HEK293 (cell line): Measurements from ENCODE around the gene VSTM2B.

Experiments
- BCL11A ChIP-seq: fragments of 450-650 bp; formaldehyde crosslinking; IDR thresholded peaks from 2 replicates; pipeline ENCODE4 v1.5.1; 2016; ENCODE audit warnings: low read depth, missing biosample characterization, missing genetic modification characterization
- GLIS1 ChIP-seq: fragments of 450-650 bp; formaldehyde crosslinking; IDR thresholded peaks from 2 replicates; pipeline ENCODE4 v1.5.1; 2016; ENCODE audit warnings: missing biosample characterization, missing genetic modification characterization
- MYNN ChIP-seq: fragments of 450-650 bp; formaldehyde crosslinking; IDR thresholded peaks from 2 replicates; pipeline ENCODE4 v1.5.1; 2016; ENCODE audit warnings: missing biosample characterization, missing genetic modification characterization, borderline replicate concordance
- OSR2 ChIP-seq: fragments of 450-650 bp; formaldehyde crosslinking; IDR thresholded peaks from 2 replicates; pipeline ENCODE4 v1.5.1; 2016; ENCODE audit warnings: missing biosample characterization, missing genetic modification characterization
- PRDM10 ChIP-seq: fragments of 450-650 bp; formaldehyde crosslinking; IDR thresholded peaks from 2 replicates; pipeline ENCODE4 v1.5.1; 2016; ENCODE audit warnings: missing biosample characterization, missing genetic modification characterization
- SP2 ChIP-seq: fragments of 450-650 bp; formaldehyde crosslinking; IDR thresholded peaks from 2 replicates; pipeline ENCODE4 v1.5.1; 2016; ENCODE audit warnings: missing biosample characterization, missing genetic modification characterization
- SP3 ChIP-seq: fragments of 450-650 bp; formaldehyde crosslinking; IDR thresholded peaks from 2 replicates; pipeline ENCODE4 v1.5.1; 2016; ENCODE audit warnings: missing biosample characterization, missing genetic modification characterization
- SP7 ChIP-seq: fragments of 450-650 bp; formaldehyde crosslinking; IDR thresholded peaks from 2 replicates; pipeline ENCODE4 v1.5.1; 2016; ENCODE audit warnings: missing biosample characterization, missing genetic modification characterization
- ZBTB7A ChIP-seq: fragments of 450-650 bp; formaldehyde crosslinking; IDR thresholded peaks from 2 replicates; pipeline ENCODE4 v1.5.1; 2016; ENCODE audit warnings: low read depth, missing biosample characterization, missing genetic modification characterization
- ZFP3 ChIP-seq: fragments of 450-650 bp; formaldehyde crosslinking; IDR thresholded peaks from 2 replicates; pipeline ENCODE4 v1.5.1; 2016; ENCODE audit warnings: low read depth, missing biosample characterization, missing genetic modification characterization
- ZFP69B ChIP-seq: fragments of 450-650 bp; formaldehyde crosslinking; IDR thresholded peaks from 2 replicates; pipeline ENCODE4 v1.5.1; 2016; ENCODE audit warnings: missing biosample characterization, missing genetic modification characterization
- ZIC2 ChIP-seq: fragments of 450-650 bp; formaldehyde crosslinking; IDR thresholded peaks from 2 replicates; pipeline ENCODE4 v1.5.1; 2016; ENCODE audit warnings: missing biosample characterization, missing genetic modification characterization
- ZNF10 ChIP-seq: fragments of 450-650 bp; formaldehyde crosslinking; IDR thresholded peaks from 2 replicates; pipeline ENCODE4 v1.5.1; 2017; ENCODE audit warnings: missing biosample characterization, missing genetic modification characterization
- ZNF148 ChIP-seq: fragments of 450-650 bp; formaldehyde crosslinking; IDR thresholded peaks from 2 replicates; pipeline ENCODE4 v1.5.0; 2017; ENCODE audit warnings: missing biosample characterization, missing genetic modification characterization, borderline replicate concordance
- ZNF157 ChIP-seq: fragments of 450-650 bp; formaldehyde crosslinking; IDR thresholded peaks from 2 replicates; pipeline ENCODE4 v1.5.1; 2016; ENCODE audit warnings: missing biosample characterization, missing genetic modification characterization
- ZNF175 ChIP-seq: fragments of 450-650 bp; formaldehyde crosslinking; IDR thresholded peaks from 2 replicates; pipeline ENCODE4 v1.5.1; 2016; ENCODE audit warnings: missing biosample characterization, missing genetic modification characterization
- ZNF202 ChIP-seq: fragments of 450-650 bp; formaldehyde crosslinking; IDR thresholded peaks from 2 replicates; pipeline ENCODE4 v1.5.1; 2016; ENCODE audit warnings: missing biosample characterization, missing genetic modification characterization, borderline replicate concordance
- ZNF239 ChIP-seq: fragments of 450-650 bp; formaldehyde crosslinking; IDR thresholded peaks from 2 replicates; pipeline ENCODE4 v1.5.1; 2016; ENCODE audit warnings: missing biosample characterization, missing genetic modification characterization
- ZNF24 ChIP-seq: fragments of 450-650 bp; formaldehyde crosslinking; IDR thresholded peaks from 2 replicates; pipeline ENCODE4 v1.5.1; 2016; ENCODE audit warnings: missing biosample characterization, missing genetic modification characterization
- ZNF391 ChIP-seq: fragments of 450-650 bp; formaldehyde crosslinking; IDR thresholded peaks from 2 replicates; pipeline ENCODE4 v1.5.1; 2016; ENCODE audit warnings: low read depth, missing biosample characterization, missing genetic modification characterization, borderline replicate concordance
- ZNF488 ChIP-seq: fragments of 450-650 bp; formaldehyde crosslinking; IDR thresholded peaks from 2 replicates; pipeline ENCODE4 v1.5.1; 2016; ENCODE audit warnings: missing biosample characterization, missing genetic modification characterization
- ZNF549 ChIP-seq: fragments of 450-650 bp; IDR thresholded peaks from 2 replicates; pipeline ENCODE4 v1.5.1; 2018; ENCODE audit warnings: missing biosample characterization, missing genetic modification characterization, mild to moderate bottlenecking, inconsistent platforms, moderate library complexity
- ZNF558 ChIP-seq: fragments of 450-650 bp; formaldehyde crosslinking; IDR thresholded peaks from 2 replicates; pipeline ENCODE4 v1.5.1; 2016; ENCODE audit warnings: missing biosample characterization, missing genetic modification characterization
- ZNF561 ChIP-seq: fragments of 450-650 bp; IDR thresholded peaks from 2 replicates; pipeline ENCODE4 v1.5.1; 2018; ENCODE audit warnings: missing biosample characterization, missing genetic modification characterization, borderline replicate concordance
- ZNF571 ChIP-seq: fragments of 450-650 bp; formaldehyde crosslinking; IDR thresholded peaks from 2 replicates; pipeline ENCODE4 v1.5.0; 2017; ENCODE audit warnings: missing biosample characterization, missing genetic modification characterization
- ZNF580 ChIP-seq: fragments of 450-650 bp; formaldehyde crosslinking; IDR thresholded peaks from 2 replicates; pipeline ENCODE4 v1.5.1; 2016; ENCODE audit warnings: missing biosample characterization, missing genetic modification characterization
- ZNF610 ChIP-seq: fragments of 450-650 bp; formaldehyde crosslinking; IDR thresholded peaks from 2 replicates; pipeline ENCODE4 v1.5.1; 2016; ENCODE audit warnings: missing biosample characterization, missing genetic modification characterization, borderline replicate concordance
- ZNF626 ChIP-seq: fragments of 450-650 bp; sonication (Bioruptor Pico); formaldehyde crosslinking; IDR thresholded peaks from 2 replicates; pipeline ENCODE4 v1.5.1; 2018; ENCODE audit warnings: missing biosample characterization, missing genetic modification characterization, inconsistent platforms
- ZNF670 ChIP-seq: fragments of 450-650 bp; formaldehyde crosslinking; IDR thresholded peaks from 2 replicates; pipeline ENCODE4 v1.5.1; 2016; ENCODE audit warnings: missing biosample characterization, missing genetic modification characterization, low read depth
- ZNF776 ChIP-seq: fragments of 450-650 bp; formaldehyde crosslinking; IDR thresholded peaks from 2 replicates; pipeline ENCODE4 v1.5.0; 2017; ENCODE audit warnings: missing biosample characterization, missing genetic modification characterization, borderline replicate concordance
- ZXDB ChIP-seq: fragments of 450-650 bp; formaldehyde crosslinking; IDR thresholded peaks from 2 replicates; pipeline ENCODE4 v1.5.1; 2016; ENCODE audit warnings: missing biosample characterization, missing genetic modification characterization
- TF ChIP-seq, protein P1 (sequence below): IDR thresholded peaks from 2 replicates; pipeline ENCODE4 v1.6.1; 2011; ENCODE audit warnings: mild to moderate bottlenecking, low read depth, low read length, borderline replicate concordance

VSTM2B gene

DNA sequence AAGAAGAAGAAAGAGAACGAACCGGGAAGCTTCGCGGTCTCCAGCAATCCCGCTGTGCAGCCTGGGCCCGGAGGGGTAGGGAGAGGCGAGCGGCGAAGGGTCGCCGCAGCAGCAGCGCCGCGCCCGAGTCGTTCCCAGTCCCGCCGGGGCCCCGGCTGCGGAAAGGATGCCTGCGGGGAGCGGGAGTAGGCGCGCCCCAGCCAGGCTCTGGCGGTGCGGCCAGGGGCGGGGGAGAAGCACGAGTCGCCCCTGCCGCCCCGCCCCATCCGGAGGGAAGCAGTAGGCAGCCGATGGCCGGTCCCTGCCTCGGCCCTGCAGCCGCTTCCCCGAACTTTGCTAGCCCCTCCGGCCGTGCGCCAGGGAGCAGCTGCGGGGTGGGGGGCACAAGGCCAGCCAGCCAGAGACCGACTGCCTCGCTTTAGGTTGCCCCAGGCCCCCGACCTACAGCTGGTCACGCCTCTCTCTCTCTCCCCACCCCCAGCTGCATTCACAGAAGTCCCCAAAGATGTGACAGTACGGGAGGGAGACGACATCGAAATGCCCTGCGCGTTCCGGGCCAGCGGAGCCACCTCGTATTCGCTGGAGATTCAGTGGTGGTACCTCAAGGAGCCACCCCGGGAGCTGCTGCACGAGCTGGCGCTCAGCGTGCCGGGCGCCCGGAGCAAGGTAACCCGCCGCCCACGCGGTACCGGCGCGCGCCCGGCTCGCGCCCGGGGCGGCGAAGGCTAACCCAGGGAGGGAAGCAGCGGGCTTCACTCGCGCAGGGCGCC lies 1.1 kb downstream of the VSTM2B start (continued):
- TF ChIP-seq SP2 (tag by site-specific recombination) (peak; percentile 78), ZNF239 (tag by site-specific recombination) (no peak), ZNF610 (tag by site-specific recombination) (0 out of 2 replicates have a peak, but pooled peaks have one; percentile 4), ZNF670 (tag by site-specific recombination) (no peak), ZFP3 (no peak), BCL11A (tag by site-specific recombination) (peak; percentile 32; the same call in 1 of the 2 replicates), ZNF157 (tag by site-specific recombination) (no peak), GLIS1 (peak; percentile 62), ZNF776 (tag by site-specific recombination) (no peak), ZNF580 (tag by site-specific recombination) (peak; percentile 13; the same call in 1 of the 2 replicates), OSR2 (tag by site-specific recombination) (peak; percentile 44; the same call in 1 of the 2 replicates), ZIC2 (no peak; the same call in none of the 2 replicates), ZXDB (peak; percentile 80), ZNF391 (tag by site-specific recombination) (no peak), ZNF202 (no peak), ZNF626 (tag by site-specific recombination) (no peak), MYNN (tag by site-specific recombination) (no peak), ZFP69B (tag by site-specific recombination) (no peak; the same call in none of the 2 replicates), ZNF561 (peak; percentile 84), SP3 (tag by site-specific recombination) (peak; percentile 81), ZNF148 (peak; percentile 37; the same call in 1 of the 2 replicates), ZNF571 (no peak), ZNF10 (0 out of 2 replicates have a peak, but pooled peaks have one; percentile 31), ZNF175 (tag by site-specific recombination) (no peak), ZNF24 (tag by site-specific recombination) (no peak), ZNF549 (tag by site-specific recombination) (no peak), ZBTB7A (peak; percentile 66; the same call in 1 of the 2 replicates), SP7 (tag by site-specific recombination) (peak; percentile 38; the same call in 1 of the 2 replicates), ZNF488 (tag by site-specific recombination) (no peak), ZNF558 (no peak), PRDM10 (tag by site-specific recombination) (no peak; the same call in 1 of the 2 replicates)
- TF ChIP-seq, protein P1, sequence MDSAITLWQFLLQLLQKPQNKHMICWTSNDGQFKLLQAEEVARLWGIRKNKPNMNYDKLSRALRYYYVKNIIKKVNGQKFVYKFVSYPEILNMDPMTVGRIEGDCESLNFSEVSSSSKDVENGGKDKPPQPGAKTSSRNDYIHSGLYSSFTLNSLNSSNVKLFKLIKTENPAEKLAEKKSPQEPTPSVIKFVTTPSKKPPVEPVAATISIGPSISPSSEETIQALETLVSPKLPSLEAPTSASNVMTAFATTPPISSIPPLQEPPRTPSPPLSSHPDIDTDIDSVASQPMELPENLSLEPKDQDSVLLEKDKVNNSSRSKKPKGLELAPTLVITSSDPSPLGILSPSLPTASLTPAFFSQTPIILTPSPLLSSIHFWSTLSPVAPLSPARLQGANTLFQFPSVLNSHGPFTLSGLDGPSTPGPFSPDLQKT: no peak
